Muscle of back (tissue), 13 donors: Measurements from ENCODE around the gene SMKR1. TPM values are rescaled to one million over a fixed set of nuclear protein-coding genes. Genes with fewer than 3 reads are reported as not detected.
A peak's percentile ranks its signal among the peaks of the same experiment; 100 is the strongest.
"Not testable (repeated sequence)": the region's sequence is repeated elsewhere in the genome, so short reads cannot be mapped to it uniquely, and the experiment has no call there.

Source experiments
- DNase-seq, 3 donors: peaks; one replicate each; pipeline versions ENCODE4 v3.0.0 to v3.0.0-alpha.2; 2013
- long read RNA-seq, 9 donors: transcript quantifications; one replicate each; lab custom pipeline, GENCODE V29; 2026
- polyA plus RNA-seq, 10 donors: library from polyadenylated mRNA; unstranded; fragments of 120-200 nt; gene quantifications; one replicate each; pipeline ENCODE4 v1.2.1, GENCODE V29; 2013; ENCODE audit not compliant: insufficient read length in 10 of 10

The SMKR1 gene
- under 1 TPM in 4 of 10 donors, not detected in 6; 0.24 to 0.79 (median 0.53) TPM for polyA plus RNA-seq
- long read RNA-seq, donor 1, result 0 reads
- long read RNA-seq, donor 2, result 0 reads
- long read RNA-seq, donor 3, result 0 reads
- long read RNA-seq, donor 4, result 0 reads
- long read RNA-seq, donor 5, result 0 reads
- long read RNA-seq, donor 6, result 0 reads
- long read RNA-seq, donor 7, result 0 reads
- long read RNA-seq, donor 8, result 0 reads
- long read RNA-seq, donor 9, result 0 reads

GRCh38 chr7:129501760-129502707 lies at the start of gene SMKR1:
SMKR1 (plus strand) TSS chr7:129502531; CDS start chr7:129502825, 294 bp downstream.
- peak; percentile 33 to 81 (median 78) for DNase-seq

GRCh38 chr7:129452589-129453231 lies 49.6 kb upstream of the SMKR1 start:
- DNase-seq, result no peak

GRCh38 chr7:129453510-129454248 lies 48.7 kb upstream of the SMKR1 start:
- DNase-seq, result no peak

GRCh38 chr7:129454249-129454551 lies 48.1 kb upstream of the SMKR1 start:
- DNase-seq, result no peak

- no peak for DNase-seq
Measured at GRCh38 chr7:129456421-129456820, 45.9 kb upstream of the SMKR1 start.

- DNase-seq, result no peak
Measured at GRCh38 chr7:129457101-129457500, 45.2 kb upstream of the SMKR1 start.

- DNase-seq, result no peak
Measured at GRCh38 chr7:129458171-129458570, 44.2 kb upstream of the SMKR1 start.

- no peak for DNase-seq
Measured at GRCh38 chr7:129461809-129462208, 40.5 kb upstream of the SMKR1 start.

GRCh38 chr7:129462420-129462819 lies 39.9 kb upstream of the SMKR1 start:
- DNase-seq, result no peak

- DNase-seq, result no peak
Measured at GRCh38 chr7:129464194-129464593, 38.1 kb upstream of the SMKR1 start.

GRCh38 chr7:129465080-129465479 lies 37.3 kb upstream of the SMKR1 start:
- DNase-seq, result no peak

- DNase-seq, result peak; percentile 40 to 54 (median 49)
Measured at GRCh38 chr7:129466796-129467195, 35.5 kb upstream of the SMKR1 start.

GRCh38 chr7:129468087-129468486 lies 34.2 kb upstream of the SMKR1 start:
- no peak for DNase-seq

- DNase-seq, result no peak
Measured at GRCh38 chr7:129468547-129468946, 33.8 kb upstream of the SMKR1 start.

GRCh38 chr7:129469930-129470329 lies 32.4 kb upstream of the SMKR1 start:
- DNase-seq, result no peak

GRCh38 chr7:129470411-129470810 lies 31.9 kb upstream of the SMKR1 start:
- no peak for DNase-seq

- DNase-seq, result no peak
Measured at GRCh38 chr7:129471402-129471827, 30.9 kb upstream of the SMKR1 start.

GRCh38 chr7:129475931-129476330 lies 26.4 kb upstream of the SMKR1 start:
- DNase-seq, result not testable (repeated sequence)

- DNase-seq, result not testable (repeated sequence)
Measured at GRCh38 chr7:129476398-129476797, 25.9 kb upstream of the SMKR1 start.

- no peak for DNase-seq
Measured at GRCh38 chr7:129479831-129480230, 22.5 kb upstream of the SMKR1 start.

GRCh38 chr7:129480674-129481363 lies 21.5 kb upstream of the SMKR1 start:
- DNase-seq, result no peak
